Stimulated activated CD4-positive, alpha-beta T cell treated with anti-CD3 and anti-CD28 coated beads, Interleukin-1b, Interleukin-23, amount 100 ng/mL, for 1 hour (primary cell): ENCODE results near the gene CHST11.
"Not testable (repeated sequence)": the region's sequence is repeated elsewhere in the genome, so short reads cannot be mapped to it uniquely, and the experiment has no call there.

Experiments
- DNase-seq, 2 donors: peaks; one replicate each; pipeline ENCODE4 v3.0.0-alpha.2; 2020; ENCODE audit warnings: low read depth in 2 of 2

CHST11 gene

DNA sequence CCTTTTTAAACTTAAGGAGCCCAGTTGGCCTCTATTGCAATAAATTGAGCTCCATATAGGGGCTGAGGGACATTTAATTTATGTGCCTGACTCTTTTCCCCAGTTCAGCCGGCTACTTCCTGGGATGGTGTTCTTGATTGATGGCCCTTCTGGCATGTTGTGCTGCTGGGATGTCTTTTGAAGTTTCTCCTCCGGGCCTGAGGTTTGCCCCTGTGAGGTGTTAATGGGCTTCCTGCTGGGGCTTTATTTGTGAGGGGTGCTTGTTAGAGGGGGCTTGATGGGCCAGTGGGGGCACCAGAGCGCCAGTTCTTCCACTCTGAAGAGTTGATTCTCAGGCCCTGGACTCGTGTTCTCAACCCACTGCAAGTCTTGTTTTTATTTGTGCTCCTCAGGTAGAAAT lies 69.6 kb downstream of the CHST11 start:
- DNase-seq = no peak

DNA sequence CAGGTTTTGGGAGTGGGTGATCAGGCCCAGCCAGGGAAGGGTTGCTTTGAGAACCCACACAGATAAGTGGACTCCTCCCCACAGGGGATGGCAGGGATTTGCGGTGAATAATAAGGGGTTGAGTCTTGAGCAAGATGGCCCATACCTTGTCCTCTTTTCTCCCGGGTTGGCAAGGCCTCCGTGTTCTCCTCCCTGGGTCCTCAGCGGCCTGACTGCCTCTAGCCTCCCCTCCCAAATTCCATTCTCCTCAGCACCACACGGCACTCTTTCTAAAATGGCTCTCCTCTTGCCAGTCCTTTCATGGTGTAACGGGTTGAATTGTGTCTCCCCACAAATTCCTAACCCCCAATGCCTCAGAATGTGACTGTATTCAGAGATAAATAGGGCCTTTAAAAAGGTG lies 70.0 kb downstream of the CHST11 start:
- DNase-seq = no peak

DNA sequence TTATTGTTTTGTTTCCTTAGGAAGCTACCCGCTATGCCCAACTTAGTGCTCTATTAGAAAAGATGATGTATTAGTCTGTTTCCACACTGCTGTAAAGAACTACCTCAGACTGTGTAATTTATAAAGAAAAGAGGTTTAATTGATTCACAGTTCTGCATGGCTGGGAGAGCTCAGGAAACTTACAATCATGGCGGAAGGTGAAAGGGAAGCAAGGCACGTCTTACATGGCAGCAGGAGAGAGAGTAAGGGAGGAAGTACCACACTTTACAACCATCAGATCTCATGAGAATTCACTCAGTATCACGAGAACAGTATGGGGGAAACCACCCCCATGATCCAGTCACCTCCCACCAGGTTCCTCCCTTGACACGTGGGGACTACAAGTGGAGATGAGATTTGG lies 70.9 kb downstream of the CHST11 start:
- not testable (repeated sequence) for DNase-seq

DNA sequence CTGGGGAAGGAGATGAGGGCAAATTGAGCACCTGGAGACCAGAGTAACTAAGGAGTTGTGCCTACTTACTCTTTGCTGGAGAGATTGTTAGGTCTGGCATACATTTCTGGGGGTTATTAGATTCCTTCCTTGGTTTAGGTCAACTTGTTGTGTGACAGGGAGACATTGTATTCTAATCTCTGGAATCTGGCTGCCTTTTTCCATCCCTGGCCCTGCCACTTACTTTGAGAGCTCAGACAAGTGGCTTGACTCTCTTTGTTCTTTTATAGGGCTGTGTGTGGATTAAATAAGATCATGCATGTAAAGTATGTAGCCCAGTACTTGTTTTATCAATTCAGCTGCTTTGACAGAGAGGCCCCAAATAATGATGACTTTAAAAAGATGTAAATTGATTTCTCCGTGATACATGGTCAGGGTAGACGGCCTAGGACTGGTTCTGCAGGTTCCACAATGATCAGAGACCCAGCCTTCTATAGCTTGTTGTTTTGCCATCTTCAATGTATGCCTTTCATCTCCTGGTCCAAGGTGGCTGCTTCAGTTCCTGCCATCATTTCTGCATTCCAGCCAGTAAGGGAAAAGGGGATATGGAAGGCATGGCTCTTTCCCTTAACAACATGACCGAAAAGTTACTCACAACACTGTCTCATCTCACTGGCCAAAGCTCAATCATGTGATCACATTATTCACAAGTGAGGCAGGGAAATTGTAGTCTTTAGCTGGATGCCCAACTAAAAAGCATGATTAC lies 72.6 kb downstream of the CHST11 start:
- DNase-seq = no peak

DNA sequence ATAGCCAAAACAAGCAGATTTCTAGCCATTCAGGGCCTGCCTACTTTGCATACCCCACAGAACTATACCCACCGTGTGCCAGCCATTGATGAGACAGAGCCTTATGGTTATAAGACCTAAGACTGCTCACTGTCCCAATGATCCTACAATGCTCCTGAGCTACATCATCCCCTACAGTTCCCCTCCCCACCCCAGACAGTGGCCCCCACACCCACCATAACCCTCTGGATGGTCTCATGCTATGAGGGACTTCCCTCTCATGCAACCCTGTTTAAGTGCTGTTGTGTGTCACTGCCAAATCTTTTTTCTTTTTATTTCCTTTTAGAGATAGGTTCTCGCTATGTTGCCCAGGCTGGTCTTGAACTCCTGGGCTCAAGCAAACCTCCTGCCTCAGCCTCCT lies 75.9 kb downstream of the CHST11 start:
- no peak for DNase-seq

- DNase-seq = no peak
These were observed 76.4 kb downstream of the CHST11 start for GRCh38 chr12:104533134-104533533.

GRCh38 chr12:104534162-104534856 lies 77.6 kb downstream of the CHST11 start:
- DNase-seq = no peak

DNA sequence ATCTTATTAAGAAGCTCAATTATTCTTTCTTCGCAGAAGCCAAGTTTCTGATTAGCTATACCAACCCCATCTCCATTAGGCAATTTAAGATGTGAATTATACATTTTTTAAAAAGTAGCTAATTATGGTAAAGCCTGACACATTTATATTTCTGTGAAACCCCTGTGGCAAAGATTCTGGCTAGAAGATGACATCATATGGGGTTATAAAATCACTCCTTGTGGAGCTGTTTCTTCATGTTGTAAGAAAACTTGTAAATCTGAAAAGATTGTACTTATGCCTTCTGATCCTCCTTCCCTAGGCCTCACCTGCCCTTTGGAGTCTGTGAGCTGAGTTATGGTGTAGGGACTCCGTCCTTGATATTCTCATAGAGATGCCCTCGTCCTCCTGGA lies 78.1 kb downstream of the CHST11 start:
- no peak for DNase-seq

- no peak for DNase-seq
These were observed 78.6 kb downstream of the CHST11 start for GRCh38 chr12:104535369-104535768.

DNA sequence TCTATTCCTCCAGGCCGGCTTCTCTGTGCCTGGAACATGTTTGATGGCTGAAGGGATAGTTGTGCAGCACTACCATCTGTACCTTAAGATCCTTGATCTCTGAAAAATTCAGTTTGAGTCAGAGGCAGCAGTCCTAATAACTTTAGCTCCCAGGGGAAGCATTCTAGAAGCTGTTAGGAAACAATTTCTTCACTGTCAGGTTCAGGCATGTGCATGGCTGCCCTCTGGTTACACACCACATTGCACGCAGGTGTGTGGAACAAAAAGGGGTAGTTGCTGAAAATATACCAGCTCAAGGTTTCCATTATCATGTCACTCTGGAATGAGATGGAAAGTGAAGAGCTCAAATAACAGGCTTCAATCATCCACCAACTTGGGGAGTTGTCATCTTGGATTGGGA lies 80.1 kb downstream of the CHST11 start:
- DNase-seq = no peak

- DNase-seq = no peak
These were observed 81.3 kb downstream of the CHST11 start for GRCh38 chr12:104538056-104538455.

DNA sequence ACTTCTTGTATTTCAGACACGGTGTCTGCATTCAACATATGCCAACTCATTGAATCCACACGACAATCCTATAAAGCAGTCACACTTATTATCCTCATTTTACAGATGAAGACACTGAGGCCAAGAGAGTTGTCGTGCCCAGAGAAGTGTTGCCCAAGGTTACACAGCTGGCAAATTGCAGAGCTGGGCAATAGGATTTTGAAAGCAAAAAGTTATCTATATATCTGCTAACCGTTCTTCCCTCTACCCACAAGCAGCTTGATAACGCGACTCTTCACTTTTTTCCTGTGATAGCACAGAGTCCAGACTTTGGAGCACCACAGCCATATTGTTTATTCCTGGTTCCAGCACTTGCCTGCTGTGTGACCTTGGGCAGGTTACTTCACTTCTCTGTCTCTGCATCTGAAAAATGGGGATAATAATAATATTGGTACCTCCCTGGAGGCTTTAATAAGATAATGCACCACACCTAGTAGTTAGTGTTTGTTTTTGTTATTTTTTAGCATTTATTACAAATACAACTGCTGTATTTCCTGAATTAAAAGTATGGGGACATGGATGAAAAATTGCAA lies 82.2 kb downstream of the CHST11 start:
- no peak for DNase-seq

- no peak for DNase-seq
These were observed 88.1 kb downstream of the CHST11 start for GRCh38 chr12:104544836-104545235.

- DNase-seq = no peak
These were observed 89.8 kb downstream of the CHST11 start for GRCh38 chr12:104546575-104546974.

DNA sequence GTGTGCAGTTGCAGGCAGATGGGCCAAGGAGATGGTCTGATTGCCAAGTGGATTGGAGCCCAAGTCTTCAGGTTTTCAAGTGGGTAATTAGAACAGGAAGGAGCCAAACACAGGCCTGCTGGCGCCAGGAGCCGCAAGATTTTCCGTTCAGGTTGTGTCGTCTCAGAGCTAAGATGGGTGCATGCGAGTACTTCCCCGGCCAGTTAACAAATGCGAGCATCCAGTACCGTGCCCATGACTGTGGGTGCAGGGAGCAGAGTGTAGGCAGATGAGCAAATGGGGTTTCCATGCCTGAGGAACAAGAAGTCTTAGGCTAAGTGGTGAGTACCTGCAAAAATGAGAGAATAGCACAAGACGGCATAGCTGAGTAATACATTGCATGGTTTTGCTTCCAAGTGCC lies 90.5 kb downstream of the CHST11 start:
- no peak for DNase-seq

DNA sequence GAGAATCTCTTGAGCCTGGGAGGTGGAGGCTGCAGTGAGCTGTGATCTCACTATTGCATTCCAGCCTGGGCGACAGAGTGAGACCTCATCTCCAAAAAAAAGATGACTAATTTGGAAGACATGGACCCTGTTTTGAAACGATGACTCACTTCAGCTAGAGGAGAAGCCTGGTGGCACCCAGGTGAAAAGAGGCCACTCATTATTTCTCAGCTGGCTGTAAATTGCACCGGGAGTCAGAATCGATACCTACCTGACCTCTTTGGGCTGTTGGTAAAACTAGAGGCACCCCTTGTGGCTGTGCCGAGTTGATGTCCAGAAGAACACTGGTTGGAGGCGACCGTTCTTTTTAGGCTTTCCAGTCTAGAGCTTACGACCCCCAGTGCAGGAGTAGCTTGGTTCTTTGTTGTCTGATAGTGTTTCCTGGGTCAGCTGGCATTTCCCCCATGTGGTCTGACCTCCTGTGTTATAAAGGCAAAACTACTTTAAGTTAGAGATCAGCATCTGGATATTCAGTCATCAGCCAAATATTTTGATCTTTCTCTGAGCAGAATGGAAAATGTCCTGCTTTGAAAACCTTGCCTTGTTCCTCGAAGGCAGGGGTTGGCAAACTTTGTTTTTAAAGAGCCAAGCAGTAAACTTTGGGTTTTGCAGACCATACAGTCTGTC lies 93.2 kb downstream of the CHST11 start:
- no peak for DNase-seq

DNA sequence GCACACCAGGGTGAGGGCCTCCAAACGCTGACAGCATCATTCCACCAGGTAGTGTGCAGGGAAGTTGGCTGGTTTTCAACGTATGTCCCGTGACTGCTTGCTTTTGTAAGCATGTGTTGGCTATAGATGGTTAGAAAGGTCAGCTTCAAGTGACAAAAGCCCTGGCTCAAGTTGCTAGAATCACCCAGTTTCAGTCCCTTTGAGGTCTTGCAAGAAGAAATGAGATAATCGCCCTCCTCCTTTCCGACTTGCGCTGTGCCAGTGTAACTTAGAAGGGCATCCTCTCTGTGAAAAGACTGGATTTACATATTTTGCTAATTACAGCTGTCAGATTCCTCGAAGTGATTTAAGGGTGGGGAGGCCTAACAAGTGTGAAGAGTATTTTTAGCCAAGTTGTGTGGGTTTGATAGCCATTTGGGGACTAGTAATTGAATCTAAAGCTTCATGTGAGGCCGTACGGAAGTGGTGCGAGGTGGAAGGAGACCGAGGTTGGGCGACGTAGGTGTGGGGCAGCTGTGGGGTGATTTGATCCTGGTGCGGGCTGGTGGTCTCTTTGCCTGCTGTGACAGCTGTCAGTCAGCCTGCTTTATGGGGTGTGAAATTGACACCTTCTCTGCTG lies 94.7 kb downstream of the CHST11 start:
- no peak for DNase-seq

DNA sequence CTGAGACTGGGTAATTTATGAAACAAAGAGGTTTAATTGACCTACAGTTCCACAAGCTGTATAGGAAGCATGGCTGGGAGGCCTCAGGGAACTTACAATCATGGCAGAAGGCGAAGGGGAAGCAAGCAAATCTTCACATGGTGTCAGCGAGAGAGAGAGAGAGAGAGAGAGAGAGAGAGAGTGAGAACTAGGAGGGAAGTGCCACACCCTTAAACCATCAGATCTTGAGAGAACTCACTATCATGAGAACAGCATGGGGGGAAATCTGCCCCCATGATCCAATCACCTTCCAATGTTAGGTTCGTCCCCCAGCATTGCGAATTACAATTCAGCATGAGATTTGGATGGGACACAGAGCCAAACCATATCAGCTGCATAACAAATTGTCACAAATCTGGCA lies 96.7 kb downstream of the CHST11 start:
- no peak for DNase-seq

- no peak for DNase-seq
These were observed 98.9 kb downstream of the CHST11 start for GRCh38 chr12:104555648-104556047.

- no peak for DNase-seq
These were observed 100.9 kb downstream of the CHST11 start for GRCh38 chr12:104557488-104558195.

DNA sequence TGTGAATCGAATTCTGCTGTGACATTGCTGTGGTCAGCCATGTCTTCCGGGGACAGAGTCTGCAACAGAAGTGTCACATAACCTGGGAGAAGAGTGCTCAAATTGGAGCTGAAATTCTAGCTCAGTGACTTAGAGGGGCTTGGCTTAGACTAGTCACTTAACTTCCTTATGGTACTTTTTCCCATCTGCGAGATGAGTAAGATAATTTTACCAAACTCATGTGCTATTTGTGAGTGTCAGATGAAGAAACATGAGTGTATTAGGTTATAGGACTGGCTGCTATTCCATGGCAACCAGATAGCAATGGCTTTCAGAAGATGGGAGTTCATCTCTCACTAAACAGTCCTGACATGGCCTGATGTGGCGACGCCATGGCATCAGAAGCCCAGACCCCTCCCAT lies 104.1 kb downstream of the CHST11 start:
- DNase-seq = no peak

- DNase-seq = no peak
These were observed 106.0 kb downstream of the CHST11 start for GRCh38 chr12:104562763-104563162.
